Activated B cell treated with CpG ODN at 0.5 μM for 24 hours (primary cell): Measurements from ENCODE around the gene CERT1. TPM values are rescaled to one million over a fixed set of nuclear protein-coding genes. Genes with fewer than 3 reads are reported as not detected.
A peak's percentile ranks its signal among the peaks of the same experiment; 100 is the strongest.

Source experiments
- ATAC-seq: fragments of 200-7000 bp; cut with Tn5 transposase; one replicate; pipeline ENCODE4 v1.10.0; 2021; ENCODE audit warnings: low read depth, mild to moderate bottlenecking, moderate library complexity
- CTCF ChIA-PET: fragments of 350-600 bp; sonication (Branson Sonifier 250); formaldehyde crosslinking; loops from one replicate; lab custom pipeline; 2021; ENCODE audit warnings: antibody characterized with exemption; lab: Charles Lee
- POLR2A ChIA-PET: fragments of 350-600 bp; sonication (Branson Sonifier 250); formaldehyde crosslinking; loops from one replicate; lab custom pipeline; 2021; ENCODE audit warnings: antibody characterized with exemption; lab: Charles Lee
- DNase-seq: peaks from one replicate; pipeline ENCODE4 v3.0.0; 2022
- H3K27ac Mint-ChIP-seq: one replicate; pipeline ENCODE4 v1.8.0; 2020; ENCODE audit warnings: mixed read lengths
- H3K27me3 Mint-ChIP-seq: one replicate; pipeline ENCODE4 v1.8.0; 2021; ENCODE audit warnings: mixed read lengths
- H3K36me3 Mint-ChIP-seq: one replicate; pipeline ENCODE4 v1.8.0; 2021; ENCODE audit warnings: low read depth, mixed read lengths
- H3K4me1 Mint-ChIP-seq: one replicate; pipeline ENCODE4 v1.8.0; 2021; ENCODE audit warnings: mixed read lengths
- H3K4me3 Mint-ChIP-seq: one replicate; pipeline ENCODE4 v1.8.0; 2020; ENCODE audit warnings: mild to moderate bottlenecking, mixed read lengths
- H3K9me3 Mint-ChIP-seq: one replicate; pipeline ENCODE4 v1.8.0; 2020; ENCODE audit warnings: mixed read lengths
- intact Hi-C: fragments of 100-400 bp; cut with micrococcal nuclease; formaldehyde crosslinking; loops from one replicate; pipeline ENCODE4 v1.15.1; 2024
- total RNA-seq: library from RNA; stranded (reverse); gene quantifications from 2 replicates; pipeline ENCODE4 v1.2.3, GENCODE V29; 2022
- TF ChIP-seq, protein P1 (sequence below): fragments of 200-600 bp; IDR thresholded peaks from one replicate; pipeline ENCODE4 v1.8.0; 2022; ENCODE audit warnings: antibody characterized with exemption, mild to moderate bottlenecking

Gene CERT1
- total RNA-seq, 1 donor from 2014 or later = 49.5 TPM

GRCh38 chr5:75512383-75513074 is 1.1 kb upstream of the CERT1 start:
- Mint-ChIP-seq H3K9me3 (no peaks in the 10 kb centered on the region), H3K36me3 (peaks cover 10% of the 10 kb centered on the region), H3K4me3 (peak overlapping the region; percentile 95), H3K27ac (peak overlapping the region; percentile 95), H3K4me1 (peaks cover 74% of the 10 kb centered on the region), H3K27me3 (no peaks in the 10 kb centered on the region)
- POLR2A ChIA-PET = interaction anchor here (0.6 to 3.3 kb wide), 8 partner anchors 8 to 276 kb away, joined by 4 to 19 read pairs (median 4); partner anchors contain the start of genes ANKRD31 and HMGCR
- ATAC-seq (no peak), DNase-seq (no peak)
- CTCF ChIA-PET = interaction anchor here (0.6 to 2.0 kb wide), 4 partner anchors 8 to 275 kb away, joined by 3 to 7 read pairs (median 3); partner anchors contain the start of gene ANKRD31
- intact Hi-C loops = loop anchor here (5.0 kb wide), 3 partner anchors 155 to 890 kb away; partner anchors contain the start of genes HEXB and IQGAP2
- TF ChIP-seq, protein P1, sequence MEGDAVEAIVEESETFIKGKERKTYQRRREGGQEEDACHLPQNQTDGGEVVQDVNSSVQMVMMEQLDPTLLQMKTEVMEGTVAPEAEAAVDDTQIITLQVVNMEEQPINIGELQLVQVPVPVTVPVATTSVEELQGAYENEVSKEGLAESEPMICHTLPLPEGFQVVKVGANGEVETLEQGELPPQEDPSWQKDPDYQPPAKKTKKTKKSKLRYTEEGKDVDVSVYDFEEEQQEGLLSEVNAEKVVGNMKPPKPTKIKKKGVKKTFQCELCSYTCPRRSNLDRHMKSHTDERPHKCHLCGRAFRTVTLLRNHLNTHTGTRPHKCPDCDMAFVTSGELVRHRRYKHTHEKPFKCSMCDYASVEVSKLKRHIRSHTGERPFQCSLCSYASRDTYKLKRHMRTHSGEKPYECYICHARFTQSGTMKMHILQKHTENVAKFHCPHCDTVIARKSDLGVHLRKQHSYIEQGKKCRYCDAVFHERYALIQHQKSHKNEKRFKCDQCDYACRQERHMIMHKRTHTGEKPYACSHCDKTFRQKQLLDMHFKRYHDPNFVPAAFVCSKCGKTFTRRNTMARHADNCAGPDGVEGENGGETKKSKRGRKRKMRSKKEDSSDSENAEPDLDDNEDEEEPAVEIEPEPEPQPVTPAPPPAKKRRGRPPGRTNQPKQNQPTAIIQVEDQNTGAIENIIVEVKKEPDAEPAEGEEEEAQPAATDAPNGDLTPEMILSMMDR = no peak

GRCh38 chr5:75510836-75511434 is 494 bp downstream of the CERT1 start:
- Mint-ChIP-seq H3K4me3 (peak overlapping the region; percentile 95), H3K9me3 (no peaks in the 10 kb centered on the region), H3K36me3 (peaks cover 13% of the 10 kb centered on the region), H3K27ac (peak overlapping the region; percentile 95), H3K27me3 (no peaks in the 10 kb centered on the region), H3K4me1 (peaks cover 64% of the 10 kb centered on the region)
- ChIA-PET CTCF (interaction anchor here (1.2 to 1.3 kb wide), 2 partner anchors 170 to 274 kb away, joined by 3 to 4 read pairs; partner anchors contain the start of gene ANKRD31), POLR2A (interaction anchor here (0.7 to 3.3 kb wide), 10 partner anchors 14 to 274 kb away, joined by 3 to 19 read pairs (median 6); partner anchors contain the start of genes ANKRD31, HMGCR and POC5)
- intact Hi-C loops = loop anchor here (1.0 to 5.0 kb wide), 11 partner anchors 13 to 1946 kb away; partner anchors contain the start of genes ANKRA2, ANKRD31, HEXB and HMGCR
- TF ChIP-seq, protein P1 = no peak
- ATAC-seq (peak; percentile 23), DNase-seq (peak; percentile 26)

- CTCF ChIA-PET = interaction anchor here (1.2 to 1.3 kb wide), 2 partner anchors 171 to 274 kb away, joined by 3 to 4 read pairs; partner anchors contain the start of gene ANKRD31
- POLR2A ChIA-PET = interaction anchor here (0.7 to 3.3 kb wide), 7 partner anchors 15 to 207 kb away, joined by 3 to 19 read pairs (median 7); partner anchors contain the start of genes HMGCR and POC5
These were observed 1.0 kb downstream of the CERT1 start for GRCh38 chr5:75510417-75510835.

DNA sequence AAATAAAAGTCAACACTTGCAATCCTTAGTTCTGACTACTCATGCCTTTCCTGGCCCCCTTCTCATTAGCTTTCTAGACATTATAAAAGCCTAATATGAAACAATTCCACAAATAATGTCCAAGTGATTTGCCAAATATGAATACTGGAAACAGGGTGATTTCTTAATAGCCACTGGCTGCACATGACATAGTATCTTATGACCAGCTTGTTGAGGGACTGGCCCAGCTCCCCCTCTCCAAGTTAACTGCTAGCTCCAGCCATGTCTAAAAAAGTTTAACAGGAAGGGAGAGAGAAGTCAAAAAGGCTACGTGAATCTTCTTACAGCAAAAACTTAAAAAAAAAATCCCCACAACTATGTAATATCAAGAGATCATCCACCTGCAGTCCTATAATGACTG is 1.5 kb downstream of the CERT1 start:
- peak overlapping the region; percentile 95 for H3K4me3 Mint-ChIP-seq
- ATAC-seq = no peak
- CTCF ChIA-PET = interaction anchor here (1.2 to 1.3 kb wide), 2 partner anchors 171 to 273 kb away, joined by 3 to 4 read pairs; partner anchors contain the start of gene ANKRD31
- H3K9me3 Mint-ChIP-seq = no peaks in the 10 kb centered on the region
- H3K4me1 Mint-ChIP-seq = peaks cover 57% of the 10 kb centered on the region
- no peak for DNase-seq
- H3K27me3 Mint-ChIP-seq = no peaks in the 10 kb centered on the region
- peak overlapping the region; percentile 56 for H3K27ac Mint-ChIP-seq
- peaks cover 21% of the 10 kb centered on the region for H3K36me3 Mint-ChIP-seq
- POLR2A ChIA-PET = interaction anchor here (0.7 to 3.3 kb wide), 4 partner anchors 15 to 173 kb away, joined by 3 to 19 read pairs (median 12); partner anchors contain the start of gene HMGCR
- intact Hi-C loops = loop anchor here (2.0 to 5.0 kb wide), 4 partner anchors 157 to 892 kb away; partner anchors contain the start of genes ANKRD31, HEXB and IQGAP2
- TF ChIP-seq, protein P1 = no peak

More at GRCh38 chr5:75510417-75510835, 1.0 kb downstream of the CERT1 start:
- TF ChIP-seq, protein P1 = no peak
- Mint-ChIP-seq H3K27ac (peak overlapping the region; percentile 95), H3K4me3 (peak overlapping the region; percentile 95), H3K9me3 (no peaks in the 10 kb centered on the region), H3K36me3 (peaks cover 17% of the 10 kb centered on the region), H3K27me3 (no peaks in the 10 kb centered on the region), H3K4me1 (peaks cover 61% of the 10 kb centered on the region)
- intact Hi-C loops = loop anchor here (2.0 to 5.0 kb wide), 4 partner anchors 157 to 892 kb away; partner anchors contain the start of genes ANKRD31, HEXB and IQGAP2
- ATAC-seq (no peak), DNase-seq (no peak)
